GM21447 (cell line): ENCODE measurements around the gene BRIP1.
"Not testable (repeated sequence)": the region's sequence is repeated elsewhere in the genome, so short reads cannot be mapped to it uniquely, and the experiment has no call there.

Experiments
- ATAC-seq: cut with Tn5 transposase; IDR thresholded peaks from one replicate; pipeline ENCODE4 v1.9.1; 2021; ENCODE audit not compliant: unreplicated experiment

Gene BRIP1

DNA sequence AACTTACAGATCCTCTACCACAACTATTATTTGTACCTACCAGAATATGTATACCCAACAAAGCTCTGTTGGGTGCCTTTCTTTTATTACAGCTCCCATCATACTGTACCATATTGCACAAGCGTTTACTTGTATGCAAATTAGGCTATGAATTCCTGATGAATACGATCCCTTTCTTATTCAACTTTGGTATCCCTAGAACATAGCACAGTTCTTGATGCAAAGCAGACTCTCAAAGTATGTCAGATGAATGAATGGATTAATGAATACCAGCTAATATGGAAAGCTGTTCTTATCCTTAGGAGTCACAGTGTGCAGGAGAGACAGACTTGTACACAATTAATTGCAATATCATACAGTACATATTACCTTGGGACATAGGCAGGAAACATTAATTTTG is 192.6 kb downstream of the BRIP1 start:
- no peak for ATAC-seq

GRCh38 chr17:61669522-61669921 is 193.8 kb downstream of the BRIP1 start:
- no peak for ATAC-seq

- no peak for ATAC-seq
These were observed 194.8 kb downstream of the BRIP1 start for GRCh38 chr17:61668486-61668885.

DNA sequence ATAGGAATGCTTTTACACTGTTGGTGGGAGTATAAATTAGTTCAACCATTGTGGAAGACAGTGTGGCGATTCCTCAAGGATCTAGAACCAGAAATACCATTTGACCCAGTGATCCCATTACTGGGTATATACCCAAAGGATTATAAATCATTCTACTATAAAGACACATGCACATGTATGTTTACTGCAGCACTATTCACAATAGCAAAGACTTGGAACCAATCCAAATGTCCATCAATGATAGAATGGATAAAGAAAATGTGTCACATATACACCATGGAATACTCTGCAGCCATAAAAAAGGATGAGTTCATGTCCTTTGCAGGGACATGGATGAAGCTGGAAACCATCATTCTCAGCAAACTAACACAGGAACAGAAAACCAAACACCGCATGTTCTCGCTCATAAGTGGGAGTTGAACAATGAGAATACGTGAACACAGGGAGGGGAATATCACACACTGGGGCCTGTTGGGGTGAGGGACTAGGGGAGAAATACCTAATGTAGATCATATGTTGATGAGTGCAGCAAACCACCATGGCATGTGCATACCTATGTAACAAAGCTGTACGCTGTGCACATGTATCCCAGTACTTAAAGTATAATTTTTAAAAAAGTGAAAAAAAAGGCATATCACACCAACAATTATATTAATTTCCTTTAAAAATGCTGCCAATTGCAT is 196.8 kb downstream of the BRIP1 start:
- not testable (repeated sequence) for ATAC-seq

GRCh38 chr17:61663310-61663709 is 200.0 kb downstream of the BRIP1 start:
- ATAC-seq, result no peak

DNA sequence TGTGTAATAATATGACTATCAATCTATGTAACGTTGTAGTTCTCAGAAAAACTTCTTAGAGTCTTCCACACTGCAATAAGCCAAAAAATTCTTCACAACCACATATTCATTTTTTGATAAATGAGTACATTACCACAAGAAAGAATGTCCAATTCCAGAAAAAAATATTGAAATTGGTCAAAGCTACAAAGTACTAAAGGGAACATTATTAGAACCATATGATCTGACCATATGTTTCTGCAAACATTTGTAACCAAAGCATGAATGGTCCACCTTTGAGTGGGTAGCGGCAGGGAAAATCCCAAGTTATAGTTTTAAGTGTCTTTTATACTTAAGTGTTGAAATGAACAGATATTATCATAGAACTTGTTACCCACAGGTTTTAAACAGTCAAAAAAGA is 200.6 kb downstream of the BRIP1 start:
- no peak for ATAC-seq

DNA sequence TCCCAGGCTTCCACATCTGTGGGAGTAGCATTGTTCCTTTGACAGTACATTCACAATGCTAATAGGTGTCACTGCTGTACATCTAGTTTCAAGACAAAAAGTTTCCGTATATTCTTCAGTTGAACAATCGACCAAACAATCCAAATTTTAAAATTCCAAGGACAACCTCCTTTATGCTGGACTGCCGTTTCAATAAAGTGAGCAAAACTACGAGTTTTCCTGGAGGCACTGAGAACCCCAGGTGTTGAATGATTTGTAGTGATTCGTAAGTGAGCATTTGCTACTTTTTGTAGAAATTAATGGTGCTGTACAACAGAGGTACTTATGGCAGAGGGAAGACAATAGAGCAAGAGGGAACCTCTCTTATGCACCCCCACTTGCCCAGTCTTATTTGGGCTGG is 201.1 kb downstream of the BRIP1 start:
- no peak for ATAC-seq

DNA sequence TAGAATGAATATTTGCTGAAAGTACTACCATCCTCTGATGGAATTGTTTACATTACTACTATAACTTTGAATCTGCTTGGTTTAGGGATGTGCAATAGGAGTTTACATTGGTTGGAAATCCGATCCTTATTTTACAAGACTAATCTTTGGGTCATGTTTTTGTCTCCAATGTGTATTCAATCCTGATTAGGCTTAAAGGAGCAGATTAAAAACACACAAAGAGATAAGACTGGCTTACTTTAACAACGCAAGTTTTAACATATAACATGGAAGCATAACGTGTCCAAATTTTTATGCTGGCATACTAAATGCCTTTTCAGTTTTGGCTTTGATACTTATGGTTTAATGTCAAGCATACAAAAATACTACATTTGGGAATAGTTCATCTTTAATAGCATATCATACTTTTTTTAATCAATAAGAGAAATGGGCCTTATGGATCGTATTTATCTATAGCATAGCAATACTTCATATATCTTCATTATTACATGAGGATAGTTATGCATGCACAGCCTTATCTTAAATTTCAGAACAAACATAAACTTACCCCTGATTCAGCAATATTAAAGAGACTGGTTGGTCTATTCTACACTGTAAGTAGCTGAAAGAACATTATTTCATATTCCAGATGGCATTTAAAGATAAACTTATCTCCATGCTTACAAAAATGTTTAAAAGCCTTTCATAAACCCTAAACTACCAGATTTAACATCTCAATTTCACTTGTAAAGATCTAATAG is 202.4 kb downstream of the BRIP1 start:
- no peak for ATAC-seq

DNA sequence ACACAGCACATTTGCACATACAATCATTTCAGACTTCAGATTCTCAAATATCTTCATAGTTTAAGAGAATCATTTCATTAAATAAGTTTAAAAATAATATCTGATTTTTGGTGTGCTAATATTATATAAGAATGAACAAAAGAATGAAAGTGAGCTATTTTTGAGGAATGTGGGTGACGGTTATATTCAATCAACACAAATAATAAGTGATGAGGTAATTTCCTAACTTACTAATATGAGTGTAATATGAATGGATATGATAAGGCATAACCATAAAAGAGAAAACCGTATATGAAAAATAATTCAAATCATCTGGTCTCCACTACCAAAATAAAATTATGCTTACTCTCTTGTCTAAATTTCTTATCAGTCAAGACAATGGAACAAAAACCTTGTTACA is 203.9 kb downstream of the BRIP1 start:
- no peak for ATAC-seq

- no peak for ATAC-seq
These were observed 205.1 kb downstream of the BRIP1 start for GRCh38 chr17:61658183-61658582.

GRCh38 chr17:61657338-61657737 is 206.0 kb downstream of the BRIP1 start:
- no peak for ATAC-seq

DNA sequence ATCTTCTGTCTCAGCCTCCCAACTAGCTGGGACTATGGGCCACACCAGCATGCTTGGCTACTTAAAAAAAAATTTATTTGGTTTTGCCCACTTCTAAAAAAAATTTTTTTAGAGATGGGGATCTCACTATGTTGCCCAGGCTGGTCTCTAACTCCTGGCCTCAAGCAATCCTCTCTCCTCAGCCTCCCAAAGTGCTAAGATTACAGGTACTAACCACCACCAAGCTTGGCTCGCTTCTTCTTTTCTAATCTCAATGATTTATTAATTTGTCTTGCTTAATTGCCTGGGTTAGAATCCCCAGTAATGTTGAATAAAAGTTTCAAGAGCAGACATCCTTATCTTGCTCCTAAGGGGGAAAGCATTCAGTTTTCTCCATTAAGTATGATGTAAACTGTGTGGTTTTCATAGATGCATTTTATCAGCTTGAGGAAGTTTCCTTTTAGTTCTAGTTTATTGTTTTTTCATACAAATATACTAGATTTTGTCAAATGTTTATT is 206.6 kb downstream of the BRIP1 start:
- ATAC-seq, result no peak

- no peak for ATAC-seq
These were observed 212.6 kb downstream of the BRIP1 start for GRCh38 chr17:61650749-61651148.

GRCh38 chr17:61648587-61648986 is 214.7 kb downstream of the BRIP1 start:
- no peak for ATAC-seq

DNA sequence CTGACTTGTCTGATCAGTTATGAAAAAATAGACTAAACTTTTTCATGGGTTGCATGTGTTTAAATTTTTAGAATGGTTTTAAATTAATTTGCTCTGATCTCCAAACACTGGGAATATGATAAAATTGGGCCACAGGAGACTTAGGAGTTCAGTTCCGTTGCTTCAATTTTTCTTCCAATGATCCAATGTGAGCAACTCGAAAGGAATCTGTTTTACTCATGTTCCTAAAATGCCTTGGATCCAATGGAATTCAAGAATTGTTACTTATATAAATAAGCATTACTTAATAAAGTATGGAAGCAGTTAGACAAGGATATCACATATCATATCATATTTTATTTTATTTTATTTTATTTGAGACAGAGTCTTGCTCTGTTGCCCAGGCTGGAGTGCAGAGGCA is 216.3 kb downstream of the BRIP1 start:
- no peak for ATAC-seq

DNA sequence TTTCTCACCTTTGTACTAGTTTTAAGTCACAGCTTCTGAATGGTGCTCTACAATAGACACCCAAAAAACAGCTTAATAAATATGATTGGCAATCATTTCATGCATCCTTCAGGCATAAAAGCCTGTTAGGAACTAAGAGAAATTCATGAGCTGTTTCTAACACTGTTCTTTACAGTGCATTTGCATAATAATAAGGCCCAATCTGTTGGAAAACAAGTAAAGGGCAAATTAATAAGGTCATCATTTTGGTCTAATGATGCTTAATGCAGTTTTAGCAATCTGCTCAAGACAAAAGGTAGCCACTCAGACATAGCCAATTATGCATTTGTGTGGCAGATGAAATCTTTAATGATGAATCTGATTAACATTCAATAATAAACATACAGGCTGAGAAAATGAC is 216.8 kb downstream of the BRIP1 start:
- ATAC-seq, result no peak

DNA sequence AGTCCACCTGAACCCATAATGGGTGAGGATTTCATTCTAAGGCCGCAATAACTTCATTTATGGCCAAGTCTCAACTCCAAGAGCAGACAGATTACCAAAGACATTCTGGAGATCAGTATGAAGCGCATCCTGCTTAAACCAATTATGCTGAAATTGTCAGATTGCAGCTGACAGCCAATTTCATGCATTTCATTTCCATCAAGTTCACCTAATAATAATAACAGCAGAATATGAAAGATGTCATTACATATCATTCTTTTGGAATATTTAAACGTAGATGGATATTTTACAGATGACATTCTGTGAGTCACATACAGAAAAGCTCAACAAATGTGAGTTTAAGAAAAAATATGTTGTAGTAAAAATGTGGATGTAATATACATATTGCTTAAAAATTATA is 217.4 kb downstream of the BRIP1 start:
- no peak for ATAC-seq

- no peak for ATAC-seq
These were observed 218.2 kb downstream of the BRIP1 start for GRCh38 chr17:61644800-61645774.

DNA sequence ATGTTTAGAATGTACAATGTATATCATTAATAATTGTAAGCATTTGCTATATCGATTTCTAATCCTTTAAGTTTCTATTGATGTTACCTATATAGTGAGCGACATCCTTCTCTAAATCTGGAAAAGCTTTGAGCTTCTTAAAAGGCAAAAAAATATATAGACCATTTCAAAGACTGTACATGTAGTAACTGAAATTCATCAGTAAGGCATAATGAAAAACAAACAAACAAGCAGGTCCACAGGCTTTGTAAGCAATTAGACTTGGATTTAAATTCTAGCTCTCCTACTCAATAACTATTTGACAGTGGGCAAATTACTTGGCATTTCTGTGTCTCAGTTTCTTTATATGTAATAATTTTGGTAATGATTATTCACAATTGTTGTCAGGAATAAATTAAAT is 220.6 kb downstream of the BRIP1 start:
- ATAC-seq, result no peak

DNA sequence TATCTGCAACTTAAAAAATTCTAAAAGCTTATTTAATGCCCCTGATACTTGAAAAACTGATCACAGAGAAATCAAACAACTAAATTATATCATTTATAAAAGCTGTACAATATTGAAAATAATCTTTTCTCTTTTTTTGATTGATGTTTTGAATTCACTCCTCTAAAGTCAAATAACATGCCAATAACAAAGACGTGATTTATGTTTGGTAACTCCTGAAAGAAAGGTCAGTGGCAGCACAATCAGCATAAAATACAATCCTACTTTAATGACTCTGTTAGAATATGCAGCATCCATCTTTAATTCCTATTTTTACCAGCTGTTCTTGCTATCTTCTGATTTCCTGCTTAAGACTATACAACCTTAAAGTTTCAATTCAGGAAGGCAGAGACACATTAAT is 221.6 kb downstream of the BRIP1 start:
- ATAC-seq, result no peak

GRCh38 chr17:61641084-61641483 is 222.2 kb downstream of the BRIP1 start:
- no peak for ATAC-seq
